ENCODE measurements around the gene BTC.

Gene BTC

GRCh38 chr4:74772106-74772505, 22.2 kb downstream of the BTC start:
- Histone ChIP-seq H4K20me1 (ENCODE audit: control insufficient read depth, insufficient read depth, low read depth, low read length) (no peaks in the 10 kb centered on the region), H3K27ac (ENCODE audit: low read depth, low read length) (no peak overlapping the region), H3K4me3 (ENCODE audit: low read length) (no peak overlapping the region), H3K36me3 (ENCODE audit: control insufficient read depth, low read length) (no peaks in the 10 kb centered on the region), H3K27me3 (ENCODE audit: control insufficient read depth, low read length) (no peaks in the 10 kb centered on the region), H3K9me3 (ENCODE audit: control insufficient read depth, insufficient read depth, low read length) (no peaks in the 10 kb centered on the region), H3K9me2 (replicated peaks; ENCODE audit: control insufficient read depth, low read length) (no peaks in the 10 kb centered on the region), H3F3A (ENCODE audit: control insufficient read depth, insufficient read depth) (no peaks in the 10 kb centered on the region), H3K4me2 (ENCODE audit: low read length) (no peak overlapping the region), H3K79me2 (ENCODE audit: control insufficient read depth, low read length) (no peaks in the 10 kb centered on the region), H3K4me1 (ENCODE audit: control insufficient read depth, low read length) (no peaks in the 10 kb centered on the region)
- TF ChIP-seq EZH2phosphoT487 (IDR thresholded peaks at IDR 0.05; ENCODE audit: borderline replicate concordance, low read length) (no peak), CTCF (IDR thresholded peaks at IDR 0.05; ENCODE audit: low read depth, low read length, poor library complexity, severe bottlenecking) (no peak)

- H3K27ac ChIP-seq (ENCODE audit: low read depth, low read length): no peak overlapping the region
- no peaks in the 10 kb centered on the region for H3K4me1 ChIP-seq (ENCODE audit: control insufficient read depth, low read length)
- H3K9me2 ChIP-seq (replicated peaks; ENCODE audit: control insufficient read depth, low read length): no peaks in the 10 kb centered on the region
- H3K4me2 ChIP-seq (ENCODE audit: low read length): no peak overlapping the region
- no peaks in the 10 kb centered on the region for H3K9me3 ChIP-seq (ENCODE audit: control insufficient read depth, insufficient read depth, low read length)
- H3K79me2 ChIP-seq (ENCODE audit: control insufficient read depth, low read length): no peaks in the 10 kb centered on the region
- no peaks in the 10 kb centered on the region for H3F3A ChIP-seq (ENCODE audit: control insufficient read depth, insufficient read depth)
- no peaks in the 10 kb centered on the region for H3K27me3 ChIP-seq (ENCODE audit: control insufficient read depth, low read length)
- no peaks in the 10 kb centered on the region for H4K20me1 ChIP-seq (ENCODE audit: control insufficient read depth, insufficient read depth, low read depth, low read length)
- no peak for TF ChIP-seq CTCF (IDR thresholded peaks at IDR 0.05; ENCODE audit: low read depth, low read length, poor library complexity, severe bottlenecking)
- no peak for TF ChIP-seq EZH2phosphoT487 (IDR thresholded peaks at IDR 0.05; ENCODE audit: borderline replicate concordance, low read length)
- no peak overlapping the region for H3K4me3 ChIP-seq (ENCODE audit: low read length)
- H3K36me3 ChIP-seq (ENCODE audit: control insufficient read depth, low read length): no peaks in the 10 kb centered on the region
These were observed 24.0 kb downstream of the BTC start for GRCh38 chr4:74770226-74770910.

- TF ChIP-seq EZH2phosphoT487 (IDR thresholded peaks at IDR 0.05; ENCODE audit: borderline replicate concordance, low read length): no peak
- no peak for TF ChIP-seq CTCF (IDR thresholded peaks at IDR 0.05; ENCODE audit: low read depth, low read length, poor library complexity, severe bottlenecking)
- Histone ChIP-seq H3K27ac (ENCODE audit: low read depth, low read length) (no peak overlapping the region), H3F3A (ENCODE audit: control insufficient read depth, insufficient read depth) (no peaks in the 10 kb centered on the region), H3K9me3 (ENCODE audit: control insufficient read depth, insufficient read depth, low read length) (no peaks in the 10 kb centered on the region), H3K4me3 (ENCODE audit: low read length) (no peak overlapping the region), H3K9me2 (replicated peaks; ENCODE audit: control insufficient read depth, low read length) (no peaks in the 10 kb centered on the region), H4K20me1 (ENCODE audit: control insufficient read depth, insufficient read depth, low read depth, low read length) (no peaks in the 10 kb centered on the region), H3K27me3 (ENCODE audit: control insufficient read depth, low read length) (no peaks in the 10 kb centered on the region), H3K79me2 (ENCODE audit: control insufficient read depth, low read length) (no peaks in the 10 kb centered on the region), H3K36me3 (ENCODE audit: control insufficient read depth, low read length) (no peaks in the 10 kb centered on the region), H3K4me2 (ENCODE audit: low read length) (no peak overlapping the region), H3K4me1 (ENCODE audit: control insufficient read depth, low read length) (no peaks in the 10 kb centered on the region)
These were observed 25.3 kb downstream of the BTC start for GRCh38 chr4:74768857-74769525.

Data from DOHH2 (cell line).